HG02642 (cell line): ENCODE data around the gene CDH4.

Source experiments
- ATAC-seq: cut with Tn5 transposase; IDR thresholded peaks from one replicate; pipeline ENCODE4 v1.9.1; 2021; ENCODE audit warnings: mild to moderate bottlenecking; ENCODE audit not compliant: unreplicated experiment, poor library complexity

CDH4 gene

DNA sequence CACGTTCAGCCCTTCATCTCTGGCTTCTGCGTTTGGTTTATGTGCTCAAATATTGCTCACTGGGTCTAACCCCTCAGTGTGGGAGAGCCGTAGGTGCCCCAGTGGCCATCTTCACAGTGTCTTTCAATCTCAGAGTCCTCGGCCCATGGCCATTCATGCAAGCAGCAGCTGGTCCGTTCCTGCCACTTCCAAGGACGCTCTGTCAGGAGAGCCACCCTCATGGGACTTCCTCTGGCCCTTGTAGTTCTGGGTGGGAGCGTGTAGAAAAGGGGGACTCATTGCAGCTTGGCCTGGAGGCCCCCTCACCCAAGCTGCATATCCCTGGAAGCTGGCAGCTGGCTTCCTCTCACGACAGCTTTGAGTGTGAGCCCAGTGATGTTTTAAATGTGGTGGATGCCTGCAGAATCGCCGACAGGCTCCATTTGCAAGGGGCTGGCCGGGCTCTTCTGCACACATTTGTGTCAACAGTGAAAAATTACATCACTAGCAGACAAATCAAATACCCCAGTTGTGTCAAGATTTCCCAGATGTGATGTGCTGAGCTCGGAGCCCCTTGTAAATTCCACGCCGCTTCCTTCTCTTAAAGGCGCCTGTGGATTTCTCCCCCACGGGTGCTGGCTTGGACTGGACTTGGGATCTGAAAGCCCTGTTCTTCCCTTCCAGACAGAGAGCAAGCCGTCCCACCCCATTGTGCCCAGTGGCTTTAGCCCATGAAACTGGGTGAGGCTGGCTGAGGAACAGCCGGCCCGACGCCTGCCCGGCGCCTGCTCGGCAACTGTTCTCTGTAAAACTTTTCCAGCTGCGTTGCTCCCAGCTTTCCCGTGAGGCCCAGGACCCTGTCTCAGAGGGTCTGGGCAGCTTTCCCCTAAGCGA lies 453.6 kb downstream of the CDH4 start:
- no peak for ATAC-seq

DNA sequence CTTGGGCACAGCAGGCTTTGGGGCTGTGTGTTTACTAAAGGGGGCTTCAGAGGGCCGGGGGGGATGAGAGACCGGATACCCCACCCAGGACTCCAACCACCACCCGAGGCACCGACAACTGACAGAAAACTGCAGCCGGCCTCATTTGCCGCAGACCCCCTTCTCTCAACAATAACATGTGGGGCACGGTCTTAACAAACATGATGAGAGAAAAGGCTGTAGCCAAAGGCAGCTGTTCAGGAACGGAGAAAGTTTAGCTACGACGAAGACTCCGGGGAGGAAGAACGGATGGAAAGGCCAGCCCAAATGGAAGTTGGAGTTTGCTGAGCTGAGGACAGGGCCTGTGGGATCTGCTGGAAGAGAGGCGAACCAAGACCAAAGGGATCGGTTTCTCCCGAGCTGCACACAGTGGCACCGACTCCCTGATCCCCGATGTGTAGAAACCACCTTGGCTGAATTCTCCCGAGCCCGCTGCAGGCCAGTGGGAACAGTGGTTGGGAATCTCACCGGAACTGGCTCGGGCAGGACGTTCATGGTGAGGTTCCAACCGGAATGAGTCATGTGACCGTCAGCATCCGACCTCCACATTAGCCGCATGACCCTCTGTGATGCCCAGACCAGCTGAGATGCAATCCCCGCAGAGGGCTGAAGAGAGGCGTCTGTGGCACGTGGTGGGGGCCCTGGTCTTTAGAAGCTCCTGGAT lies 454.3 kb downstream of the CDH4 start:
- ATAC-seq, result no peak

DNA sequence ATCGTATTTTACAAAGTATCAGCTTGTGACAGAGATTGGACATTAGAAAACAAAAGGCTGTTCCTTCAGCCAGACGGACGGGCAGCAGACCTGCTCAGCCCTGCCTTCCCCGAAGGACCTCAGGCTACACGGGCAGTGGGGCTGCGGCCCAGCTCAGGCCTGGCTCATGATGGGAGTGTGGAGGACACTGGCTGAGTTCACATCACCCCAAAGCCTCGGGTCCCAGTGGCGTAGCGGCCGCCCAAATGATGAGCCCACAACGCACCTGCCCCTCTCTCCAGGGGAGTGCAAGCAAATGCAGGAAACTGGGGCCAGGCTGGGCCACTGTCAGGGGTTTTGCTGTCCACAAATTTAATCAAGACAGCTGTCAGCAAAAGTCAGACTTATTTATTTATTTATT lies 456.8 kb downstream of the CDH4 start:
- ATAC-seq, result no peak

DNA sequence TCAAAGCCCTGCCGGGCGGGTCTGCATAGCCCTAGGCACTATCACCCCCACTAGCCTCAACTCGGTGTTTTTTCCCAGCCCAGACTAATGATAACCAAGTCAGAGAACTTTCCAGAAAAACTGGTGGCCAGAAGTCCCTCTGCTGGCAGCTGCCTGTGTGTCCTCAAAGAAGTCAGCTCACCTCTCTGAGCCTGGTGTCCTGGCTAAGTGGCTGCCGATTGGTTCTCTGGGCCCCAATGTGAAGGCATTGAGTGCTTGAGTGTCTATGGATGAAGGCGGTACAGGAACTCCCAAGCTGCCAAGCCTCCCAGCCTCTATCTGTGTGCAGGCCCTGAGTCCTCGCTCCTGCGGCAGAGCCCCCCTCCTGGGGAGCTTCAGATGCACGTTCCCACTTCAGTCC lies 458.0 kb downstream of the CDH4 start:
- ATAC-seq, result no peak

DNA sequence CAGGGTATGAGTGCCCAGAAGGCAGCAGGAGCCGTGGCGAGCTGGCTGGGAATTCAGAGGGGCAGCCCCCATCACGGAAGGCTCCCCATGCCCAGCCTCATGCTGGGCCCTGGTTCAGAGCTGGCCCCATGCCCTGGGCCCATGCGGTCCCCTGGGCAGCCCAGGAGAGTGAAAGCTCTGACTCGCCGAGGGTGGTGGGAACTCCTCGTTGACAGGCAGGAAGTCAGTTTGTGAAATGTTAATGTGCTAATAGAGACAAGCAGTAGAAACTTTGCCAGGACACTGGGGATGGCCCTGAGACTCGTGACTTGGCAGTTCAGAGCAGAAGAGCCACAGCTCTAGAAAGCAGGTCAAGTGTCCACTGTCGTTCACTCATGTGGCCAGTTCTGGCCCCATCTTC lies 460.6 kb downstream of the CDH4 start:
- no peak for ATAC-seq

DNA sequence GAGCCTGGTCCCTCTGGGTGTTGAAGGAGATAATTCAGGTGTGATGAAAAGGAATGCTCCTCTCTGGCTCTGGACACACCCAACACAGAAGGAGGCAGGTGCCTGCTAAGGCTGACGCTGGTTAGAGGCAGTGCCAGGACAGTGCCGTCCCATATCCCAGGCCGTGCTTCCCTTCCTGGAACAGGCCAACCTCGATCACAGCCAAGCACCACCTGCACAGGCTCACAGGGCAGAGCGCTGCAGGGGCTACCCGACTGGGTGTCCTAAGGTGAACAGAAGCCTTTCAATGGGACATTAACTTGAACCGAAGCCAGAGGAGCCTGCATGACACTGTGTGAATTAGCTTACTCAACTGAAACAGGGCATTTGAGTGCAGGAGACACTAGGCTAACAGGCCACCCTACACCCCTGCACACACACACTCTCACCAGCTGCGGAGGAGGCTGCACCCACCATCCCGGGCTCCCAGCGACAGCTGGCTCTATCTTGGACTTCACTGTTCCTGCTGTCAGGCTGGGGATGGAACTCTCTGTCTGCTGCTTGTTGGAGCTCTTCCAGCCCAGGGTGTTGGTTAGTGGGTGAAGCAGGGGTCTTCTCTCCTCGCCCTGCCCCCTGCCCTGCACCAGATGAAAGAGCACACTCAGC lies 466.4 kb downstream of the CDH4 start:
- ATAC-seq, result no peak

DNA sequence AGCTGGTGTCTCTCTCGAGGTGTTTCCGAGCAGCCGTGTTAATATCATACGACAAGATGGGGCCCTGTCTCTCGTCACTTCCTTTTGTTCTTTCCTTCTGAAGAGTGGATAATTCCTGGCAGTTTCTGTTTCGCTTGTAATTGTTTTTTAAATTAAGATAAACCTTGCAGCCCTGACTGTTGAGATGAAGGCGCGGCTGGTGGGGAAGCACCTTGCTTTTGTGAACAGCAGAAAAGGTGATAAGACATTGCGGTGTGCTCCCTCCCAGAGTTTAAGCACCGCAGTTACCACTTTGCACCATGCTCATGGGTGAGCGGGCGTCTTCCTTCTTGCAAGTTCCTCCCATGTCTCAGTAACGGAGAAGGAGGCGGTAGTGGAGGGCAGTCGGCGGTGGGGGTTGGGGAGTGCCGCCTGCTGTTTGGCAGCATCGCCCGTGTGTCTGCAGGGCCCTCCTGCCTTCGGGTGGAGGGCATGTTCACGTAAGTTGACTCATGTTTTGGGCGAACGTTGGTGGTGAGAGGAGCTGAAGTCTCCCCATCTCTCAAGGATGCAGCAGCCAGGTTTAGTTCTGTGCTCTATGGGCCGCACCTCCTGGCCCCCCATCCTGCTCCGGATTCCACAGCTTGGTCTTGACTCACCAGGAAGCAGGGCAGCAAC lies 467.8 kb downstream of the CDH4 start:
- no peak for ATAC-seq

DNA sequence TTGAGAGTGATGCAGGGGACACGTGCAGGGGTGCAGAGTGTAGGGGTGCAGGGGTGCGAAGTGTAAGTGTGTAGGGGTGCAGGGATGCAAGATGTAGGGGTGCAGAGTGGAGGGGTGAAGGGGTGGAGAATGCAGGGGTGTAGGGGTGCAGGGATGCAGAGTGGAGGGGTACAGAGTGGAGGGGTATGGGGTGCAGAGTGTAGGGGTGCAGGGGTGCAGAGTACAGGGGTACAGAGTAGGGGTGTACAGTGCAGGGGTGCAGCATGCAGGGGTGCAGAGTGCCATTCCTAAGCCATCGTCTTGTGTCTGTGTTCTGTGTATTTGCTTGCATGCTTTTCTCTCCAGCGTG lies 468.3 kb downstream of the CDH4 start:
- no peak for ATAC-seq

DNA sequence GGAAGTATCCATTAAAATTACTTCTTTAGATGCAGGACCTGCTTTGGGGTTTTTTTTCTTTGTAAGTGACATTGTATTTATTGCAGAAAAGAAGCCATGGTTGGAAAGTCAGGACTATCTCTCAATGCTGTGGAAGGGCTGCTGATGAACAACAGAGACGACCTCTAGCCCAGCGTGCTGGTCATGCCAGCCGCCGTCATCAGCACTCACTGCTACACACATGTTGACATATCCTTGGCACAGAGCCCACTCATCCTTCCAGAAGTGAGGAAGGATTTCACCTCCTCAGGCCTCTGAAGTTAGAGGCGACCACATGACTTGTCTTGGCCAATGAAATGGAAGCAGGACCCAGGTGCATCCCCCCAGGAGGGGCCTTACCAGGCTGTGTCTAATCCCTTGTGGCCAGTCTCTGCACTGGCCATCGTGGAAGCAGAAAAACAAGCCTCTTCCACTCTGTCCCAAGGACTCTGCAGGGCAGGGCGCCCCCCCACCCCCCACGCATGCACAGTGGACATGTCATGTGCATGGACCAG lies 470.2 kb downstream of the CDH4 start:
- no peak for ATAC-seq

DNA sequence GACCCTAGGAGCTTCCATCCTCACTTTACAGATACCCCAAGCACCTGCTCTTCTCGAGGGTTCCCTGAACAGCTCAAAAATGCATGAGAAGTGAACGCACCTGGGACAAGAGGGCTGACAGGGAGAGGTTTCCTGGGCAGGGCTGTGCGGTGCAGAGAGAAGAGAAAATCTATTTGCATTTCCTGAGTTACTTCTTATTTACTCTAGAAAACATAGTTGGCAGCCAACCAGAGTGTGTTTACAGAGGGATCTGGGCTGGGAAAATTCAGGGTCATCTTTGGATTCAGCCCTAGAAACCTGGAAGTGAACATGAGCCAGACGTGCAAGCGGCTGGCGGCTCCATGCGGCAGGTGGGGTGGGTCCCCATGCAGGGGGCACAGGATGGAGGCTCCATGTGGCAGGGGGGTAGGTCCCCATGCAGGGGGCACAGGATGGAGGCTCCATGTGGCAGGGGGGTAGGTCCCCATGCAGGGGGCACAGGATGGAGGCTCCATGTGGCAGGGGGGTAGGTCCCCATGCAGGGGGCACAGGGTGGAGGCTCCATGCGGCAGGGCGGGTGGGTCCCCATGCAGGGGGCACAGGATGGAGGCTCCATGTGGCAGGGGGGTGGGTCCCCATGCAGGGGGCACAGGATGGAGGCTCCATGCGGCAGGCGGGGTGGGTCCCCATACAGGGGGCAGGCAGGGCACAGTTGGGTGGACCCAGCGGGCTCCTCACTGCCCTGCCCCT lies 471.6 kb downstream of the CDH4 start:
- no peak for ATAC-seq

DNA sequence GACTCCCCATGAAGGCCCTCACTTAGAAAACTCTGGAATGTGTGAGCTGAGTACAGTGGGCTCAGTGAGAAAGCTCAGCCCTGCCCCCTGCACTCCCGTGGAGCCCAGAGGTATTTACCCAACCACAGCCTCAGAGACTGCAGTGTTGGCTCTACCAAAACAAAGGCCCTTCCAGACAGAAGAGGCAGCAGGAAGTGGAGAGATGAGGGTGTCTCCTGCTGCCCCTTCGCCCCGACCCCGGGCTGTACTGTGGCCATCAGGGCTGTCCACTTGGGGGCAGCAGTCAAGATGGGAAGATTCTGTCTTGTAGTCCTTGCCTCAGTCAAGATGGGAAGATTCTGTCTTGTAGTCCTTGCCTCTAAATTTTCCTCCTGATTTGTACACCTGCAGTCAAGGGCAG lies 472.3 kb downstream of the CDH4 start:
- no peak for ATAC-seq

DNA sequence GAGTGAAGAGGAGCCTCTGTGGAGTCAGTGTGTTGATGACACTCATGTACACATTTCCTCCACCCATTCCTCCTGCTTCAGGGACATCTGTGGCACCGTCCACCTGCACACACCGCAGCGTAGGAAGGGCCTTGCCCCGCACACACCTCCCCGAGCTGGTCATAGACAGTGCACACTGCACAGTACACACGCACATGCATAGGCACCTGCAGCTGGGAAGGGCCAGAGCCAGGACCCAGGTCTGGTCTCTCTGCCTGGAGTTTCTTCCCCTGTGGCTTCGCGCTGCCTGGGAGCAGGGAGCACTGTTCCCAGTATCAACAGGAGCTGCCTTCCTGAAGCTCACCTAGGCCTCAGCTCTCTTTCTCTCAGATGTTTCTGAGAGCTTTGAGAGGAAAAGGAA lies 473.1 kb downstream of the CDH4 start:
- no peak for ATAC-seq

DNA sequence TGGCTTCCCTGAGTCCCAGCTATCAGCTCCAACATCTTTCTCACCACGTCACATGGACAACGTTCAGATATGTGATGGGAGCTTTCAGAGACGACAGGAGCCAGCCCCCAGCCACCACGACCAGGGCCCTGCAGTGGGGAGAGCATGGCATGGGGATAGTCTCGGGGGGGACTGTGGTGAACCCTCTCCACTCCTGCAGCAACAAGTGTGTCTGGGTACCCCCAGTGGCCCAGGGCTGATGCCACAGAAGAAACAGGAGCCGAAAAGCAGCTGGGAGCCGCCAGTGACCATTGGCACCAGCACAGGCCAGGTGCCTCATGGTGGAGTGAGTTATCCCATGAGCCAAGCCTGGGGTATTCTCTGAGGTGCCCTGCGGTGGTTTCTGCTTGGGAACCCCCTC lies 473.9 kb downstream of the CDH4 start:
- no peak for ATAC-seq

DNA sequence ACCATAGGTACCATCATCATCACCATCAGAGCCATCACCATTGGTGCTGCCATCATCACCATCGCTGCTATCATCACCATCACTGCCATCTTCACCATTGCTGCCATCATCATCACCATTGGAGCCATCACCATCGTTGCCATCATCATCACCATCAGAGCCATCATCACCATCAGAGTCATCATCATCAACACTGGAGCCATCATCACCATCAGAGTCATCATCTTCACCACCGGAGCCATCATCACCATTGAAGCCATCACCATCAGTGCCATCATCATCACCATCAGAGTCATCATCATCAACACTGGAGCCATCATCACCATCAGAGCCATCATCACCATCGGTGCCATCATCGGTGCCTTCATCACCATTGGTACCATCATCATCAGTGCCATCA lies 474.9 kb downstream of the CDH4 start:
- ATAC-seq, result no peak

DNA sequence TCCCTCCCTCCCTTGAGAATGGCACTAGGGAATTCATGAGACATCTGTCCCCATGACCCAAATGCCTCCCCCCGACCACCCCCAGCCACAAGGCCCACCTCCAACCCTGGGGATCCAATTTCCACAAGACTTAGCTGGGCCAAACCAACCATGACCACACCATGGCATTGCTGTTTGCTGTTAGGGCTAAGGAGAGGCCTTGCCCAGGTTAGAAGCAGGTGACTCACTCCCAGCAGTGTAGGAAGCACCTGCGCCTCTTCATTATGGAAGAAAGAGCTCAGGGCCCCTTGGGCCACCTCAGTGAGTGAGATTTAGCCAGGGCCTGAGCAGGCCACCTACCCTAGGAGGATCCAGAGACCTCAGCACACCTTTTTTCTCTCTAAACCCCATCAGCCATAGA lies 475.7 kb downstream of the CDH4 start:
- no peak for ATAC-seq

DNA sequence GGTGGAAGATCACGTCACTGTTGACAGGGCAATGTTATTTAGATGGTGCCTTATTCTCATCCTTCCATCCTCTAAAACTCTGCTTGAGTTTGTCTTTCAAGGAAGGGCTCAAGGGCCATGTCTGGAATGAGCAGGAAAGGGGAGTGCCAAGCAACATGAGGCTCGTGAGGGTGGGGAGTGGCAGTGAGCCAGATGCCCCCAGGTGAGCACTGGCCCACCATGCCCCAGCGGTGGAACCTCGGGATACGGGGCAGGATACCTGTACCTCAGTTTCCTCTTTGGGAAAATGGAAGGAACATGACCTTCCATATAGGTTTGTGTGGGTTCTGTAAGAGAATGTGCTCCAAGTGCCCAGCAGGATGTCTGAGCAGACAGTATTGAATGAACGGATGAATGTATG lies 476.3 kb downstream of the CDH4 start:
- ATAC-seq, result no peak

DNA sequence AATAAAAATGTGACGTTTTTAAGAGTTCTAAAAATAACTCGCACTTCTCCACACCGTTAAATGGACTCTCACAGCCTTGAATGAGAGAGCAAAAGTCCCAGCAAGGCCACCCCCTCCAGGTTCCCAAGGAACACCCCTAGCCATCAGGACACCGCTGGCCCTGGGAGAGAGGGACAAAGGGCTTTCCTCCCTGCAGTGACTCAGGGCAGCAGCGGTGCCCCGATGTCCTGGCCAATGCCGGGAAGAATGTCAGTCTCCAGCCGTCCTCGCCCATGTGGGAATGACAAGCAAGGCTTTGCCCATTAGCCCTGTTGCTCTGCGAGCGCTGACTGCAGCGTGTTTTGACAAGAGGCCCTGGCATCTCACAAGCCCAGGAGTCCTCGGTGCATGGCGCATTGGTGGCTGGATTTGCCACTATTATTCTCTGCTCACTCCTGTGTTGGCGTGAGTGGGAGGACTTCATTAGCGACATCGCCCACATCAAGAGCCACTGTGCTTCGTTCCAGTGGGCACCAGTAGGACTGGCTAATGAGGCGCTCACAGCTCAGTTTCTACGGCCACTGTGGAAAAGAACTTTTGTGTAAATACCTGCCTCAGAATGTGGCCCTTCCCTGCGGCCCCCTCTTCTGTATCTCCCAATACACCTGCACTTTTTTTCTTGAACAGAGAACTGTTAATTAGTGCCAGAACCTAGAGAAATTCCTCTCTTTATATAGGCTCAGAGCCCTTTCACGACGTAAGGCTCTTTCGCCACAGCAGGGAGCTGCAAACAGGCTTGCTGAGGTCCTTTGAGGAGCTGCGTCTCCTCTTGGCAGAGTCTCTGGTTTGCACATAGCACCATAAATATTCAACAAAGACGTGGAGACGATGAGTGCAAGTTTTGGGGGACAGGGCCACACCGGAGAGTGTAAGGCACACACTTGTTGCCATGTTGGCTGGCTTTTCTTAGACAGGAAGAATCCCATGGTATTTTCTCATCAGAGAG lies 477.0 kb downstream of the CDH4 start:
- ATAC-seq, result no peak

DNA sequence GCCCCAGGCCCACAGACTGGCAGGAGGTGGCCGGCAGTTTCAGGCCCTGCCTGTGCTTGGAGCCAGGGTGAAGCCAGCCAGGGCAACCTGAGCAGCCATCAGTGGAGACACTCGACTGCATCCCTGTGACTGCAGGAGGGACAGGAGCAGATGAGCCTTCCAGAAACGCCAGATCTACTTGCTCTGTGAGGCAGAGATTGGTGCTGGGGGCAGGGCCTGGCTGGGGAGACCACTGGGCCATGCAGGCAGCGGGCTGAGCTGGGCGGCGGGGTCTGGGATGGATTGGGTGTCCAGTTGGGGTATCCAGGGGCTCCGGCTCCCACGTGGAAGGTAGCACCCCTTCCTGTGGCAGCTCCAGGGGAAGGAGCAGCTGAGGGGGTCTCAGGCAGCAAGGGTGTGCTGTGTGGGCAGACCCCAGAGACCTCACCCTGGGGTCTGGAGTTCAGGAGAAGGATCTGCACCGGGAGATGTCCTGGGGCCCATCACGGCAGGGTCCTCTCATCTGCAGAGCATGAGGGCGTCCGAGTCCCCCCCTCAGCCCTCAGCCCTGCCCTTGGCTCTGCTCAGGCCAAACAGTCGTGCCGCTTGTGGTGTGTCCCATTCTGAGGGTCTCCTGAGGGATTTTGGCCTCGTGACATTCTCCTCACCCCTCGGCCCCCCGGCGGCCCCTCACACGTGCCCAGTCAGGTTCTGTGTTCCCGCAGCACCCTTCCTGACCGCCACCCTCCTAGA lies 478.7 kb downstream of the CDH4 start:
- no peak for ATAC-seq
